Thyroid gland (tissue), 4 donors: ENCODE measurements around the gene CYP24A1. TPM values are rescaled to one million over a fixed set of nuclear protein-coding genes. Genes with fewer than 3 reads are reported as not detected.

ENCODE experiments used
- DNase-seq, 2 donors: peaks; one replicate each; pipeline ENCODE4 v3.0.0-alpha.2; 2019
- H3K27ac ChIP-seq, 3 donors: fragments of 200-600 bp; sonication (generic); 1 replicate in 2 of 3; 2 replicates in 1 of 3; pipeline ENCODE4 v1.5.1; 2016 to 2019; ENCODE audit warnings: mild to moderate bottlenecking in 1 of 3, moderate library complexity in 1 of 3
- H3K27me3 ChIP-seq: fragments of 200-600 bp; sonication (generic); one replicate; pipeline ENCODE4 v1.5.1; 2019
- H3K36me3 ChIP-seq, 2 donors: fragments of 200-600 bp; sonication (generic); one replicate each; pipeline ENCODE4 v1.5.1; 2016 to 2019
- H3K4me1 ChIP-seq, 2 donors: fragments of 200-600 bp; sonication (generic); one replicate each; pipeline ENCODE4 v1.5.1; 2017 to 2019
- H3K4me3 ChIP-seq, 3 donors: fragments of 200-600 bp; sonication (generic); replicated peaks in 1 of 3; 1 replicate in 2 of 3; 2 replicates in 1 of 3; pipeline ENCODE4 v1.5.1; 2016; ENCODE audit warnings: mild to moderate bottlenecking in 1 of 3
- H3K9me3 ChIP-seq: fragments of 200-600 bp; sonication (generic); one replicate; pipeline ENCODE4 v1.5.1; 2017
- POLR2A ChIP-seq, 2 donors: fragments of 450-650 bp; IDR thresholded peaks; one replicate each; pipeline ENCODE4 v1.6.1; 2017; ENCODE audit warnings: antibody characterized with exemption in 2 of 2, mild to moderate bottlenecking in 2 of 2, moderate library complexity in 1 of 2
- WGBS, 2 donors: methylation state at CpG; one replicate each; pipeline ENCODE4 v1.1.5; 2017; 5-methylcytosine and 5-hydroxymethylcytosine counted together
- intact Hi-C: fragments of 100-400 bp; cut with DNase I; formaldehyde crosslinking; loops from one replicate; pipeline ENCODE4 v1.15.1; 2023
- total RNA-seq, 4 donors: library from RNA; depleted of rRNA; stranded (reverse); fragments of >200 nt; gene quantifications; one replicate each; pipeline ENCODE4 v1.2.3, GENCODE V29; 2016
- TF ChIP-seq, protein P1 (sequence below), 6 experiments: fragments of 200-600 bp in 3 of 6; fragments of 450-650 bp in 3 of 6; sonication (generic) in 3 of 6; IDR thresholded peaks; one replicate each; pipeline ENCODE4 v1.5.1; 2016 to 2019; ENCODE audit warnings: antibody characterized with exemption in 6 of 6, mild to moderate bottlenecking in 2 of 6, inconsistent platforms in 1 of 6, moderate library complexity in 1 of 6

The CYP24A1 gene
- total RNA-seq, 4 donors from 2014 or later = 0.44 to 6.6 (median 0.67) TPM; not detected in 1

DNA sequence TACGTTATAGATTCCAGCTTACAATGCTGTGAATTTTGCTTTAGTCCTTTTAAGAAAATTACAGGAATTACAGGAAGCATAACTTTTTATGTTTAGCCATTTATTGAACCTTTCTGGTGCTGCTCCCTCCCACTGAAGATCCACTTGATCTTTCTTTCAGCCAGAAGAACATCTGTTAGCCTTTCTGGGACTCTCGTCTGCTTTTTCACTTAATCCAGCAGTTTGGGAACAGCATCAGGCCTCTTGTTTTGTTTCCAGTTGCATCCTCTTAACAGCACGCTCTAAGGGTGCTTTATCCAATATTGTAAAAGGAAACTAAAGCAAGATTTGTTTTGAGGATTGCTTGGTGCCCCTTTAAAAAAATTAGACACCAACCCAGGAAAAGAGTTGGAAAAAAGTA is 10.3 kb upstream of the CYP24A1 start:
- no peaks in the 10 kb centered on the region for H3K27me3 ChIP-seq
- intact Hi-C loops = no loop called here
- no peak overlapping the region for H3K27ac ChIP-seq
- H3K4me3 ChIP-seq = no peak overlapping the region
- H3K9me3 ChIP-seq = no peaks in the 10 kb centered on the region
- TF ChIP-seq POLR2A (IDR thresholded peaks at IDR 0.05) = no peak
- TF ChIP-seq, protein P1, sequence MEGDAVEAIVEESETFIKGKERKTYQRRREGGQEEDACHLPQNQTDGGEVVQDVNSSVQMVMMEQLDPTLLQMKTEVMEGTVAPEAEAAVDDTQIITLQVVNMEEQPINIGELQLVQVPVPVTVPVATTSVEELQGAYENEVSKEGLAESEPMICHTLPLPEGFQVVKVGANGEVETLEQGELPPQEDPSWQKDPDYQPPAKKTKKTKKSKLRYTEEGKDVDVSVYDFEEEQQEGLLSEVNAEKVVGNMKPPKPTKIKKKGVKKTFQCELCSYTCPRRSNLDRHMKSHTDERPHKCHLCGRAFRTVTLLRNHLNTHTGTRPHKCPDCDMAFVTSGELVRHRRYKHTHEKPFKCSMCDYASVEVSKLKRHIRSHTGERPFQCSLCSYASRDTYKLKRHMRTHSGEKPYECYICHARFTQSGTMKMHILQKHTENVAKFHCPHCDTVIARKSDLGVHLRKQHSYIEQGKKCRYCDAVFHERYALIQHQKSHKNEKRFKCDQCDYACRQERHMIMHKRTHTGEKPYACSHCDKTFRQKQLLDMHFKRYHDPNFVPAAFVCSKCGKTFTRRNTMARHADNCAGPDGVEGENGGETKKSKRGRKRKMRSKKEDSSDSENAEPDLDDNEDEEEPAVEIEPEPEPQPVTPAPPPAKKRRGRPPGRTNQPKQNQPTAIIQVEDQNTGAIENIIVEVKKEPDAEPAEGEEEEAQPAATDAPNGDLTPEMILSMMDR (IDR thresholded peaks at IDR 0.05) = no peak
- 63 to 70% methylated on average over 3 of the region's 3 CpGs for WGBS, 2 donors
- DNase-seq = no peak
- no peaks in the 10 kb centered on the region for H3K36me3 ChIP-seq
- H3K4me1 ChIP-seq = no peaks in the 10 kb centered on the region

- Histone ChIP-seq H3K36me3 (no peaks in the 10 kb centered on the region), H3K27me3 (no peaks in the 10 kb centered on the region), H3K4me3 (no peak overlapping the region), H3K9me3 (no peaks in the 10 kb centered on the region), H3K27ac (no peak overlapping the region), H3K4me1 (no peaks in the 10 kb centered on the region)
- TF ChIP-seq, protein P1 (IDR thresholded peaks at IDR 0.05) = no peak
- no peak for TF ChIP-seq POLR2A (IDR thresholded peaks at IDR 0.05)
- intact Hi-C loops = no loop called here
- no peak for DNase-seq
- WGBS, 2 donors = 89 to 95% methylated on average over 1 of the region's 1 CpG
Measured at GRCh38 chr20:54180931-54181330, 7.1 kb upstream of the CYP24A1 start.

DNA sequence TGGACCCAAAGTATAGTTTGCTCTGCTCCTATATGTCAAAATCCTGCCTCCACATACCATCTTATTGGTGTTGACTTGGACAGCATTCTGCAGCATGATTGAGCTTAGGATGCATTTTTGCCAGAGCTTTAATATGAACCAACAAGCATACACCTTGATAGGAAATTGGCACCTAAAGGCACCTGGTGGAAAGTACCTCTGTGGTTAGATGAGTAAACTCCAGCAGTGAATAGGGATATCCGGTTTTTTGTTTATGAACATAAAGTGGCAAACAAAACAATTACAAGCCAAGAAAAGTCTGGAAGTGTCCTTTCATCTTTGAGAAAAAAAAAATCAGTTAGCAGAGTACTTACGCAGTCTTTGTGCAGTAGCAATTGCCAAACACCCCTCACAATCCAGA is 6.2 kb upstream of the CYP24A1 start:
- no peak overlapping the region for H3K4me3 ChIP-seq
- H3K9me3 ChIP-seq = no peaks in the 10 kb centered on the region
- H3K4me1 ChIP-seq = no peaks in the 10 kb centered on the region
- H3K27me3 ChIP-seq = no peaks in the 10 kb centered on the region
- DNase-seq = no peak
- intact Hi-C loops = no loop called here
- H3K27ac ChIP-seq = no peak overlapping the region
- TF ChIP-seq POLR2A (IDR thresholded peaks at IDR 0.05) = no peak
- TF ChIP-seq, protein P1 (IDR thresholded peaks at IDR 0.05) = no peak
- 72 to 76% methylated on average over 2 of the region's 2 CpGs for WGBS, 2 donors
- no peaks in the 10 kb centered on the region for H3K36me3 ChIP-seq

DNA sequence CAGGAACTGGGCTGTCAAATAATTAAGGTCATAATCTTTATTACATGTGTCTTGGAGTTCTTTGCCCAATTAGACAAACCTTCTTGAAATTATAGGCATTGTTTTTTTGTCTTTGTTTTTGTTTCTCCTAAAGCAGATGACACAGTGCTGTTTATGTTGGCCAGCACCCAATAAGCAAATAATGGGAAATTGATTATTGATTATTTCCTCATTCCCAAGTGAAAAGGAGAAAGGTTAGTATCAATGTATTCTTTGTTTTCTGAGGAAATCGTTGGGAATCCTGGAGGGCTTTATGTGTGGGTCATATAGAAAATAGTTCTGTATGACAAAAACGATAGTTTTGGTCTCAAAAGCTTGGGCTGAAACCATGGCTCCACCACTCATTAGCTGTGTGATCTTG is 4.5 kb upstream of the CYP24A1 start:
- Histone ChIP-seq H3K4me1 (peaks cover 0 to 12% of the 10 kb centered on the region in 2 donors), H3K4me3 (no peak overlapping the region), H3K36me3 (no peaks in the 10 kb centered on the region), H3K27me3 (no peaks in the 10 kb centered on the region), H3K9me3 (no peaks in the 10 kb centered on the region), H3K27ac (no peak overlapping the region)
- no peak for DNase-seq
- intact Hi-C loops = no loop called here
- 76 to 90% methylated on average over 2 of the region's 2 CpGs for WGBS, 2 donors
- no peak for TF ChIP-seq POLR2A (IDR thresholded peaks at IDR 0.05)
- TF ChIP-seq, protein P1 (IDR thresholded peaks at IDR 0.05) = no peak

DNA sequence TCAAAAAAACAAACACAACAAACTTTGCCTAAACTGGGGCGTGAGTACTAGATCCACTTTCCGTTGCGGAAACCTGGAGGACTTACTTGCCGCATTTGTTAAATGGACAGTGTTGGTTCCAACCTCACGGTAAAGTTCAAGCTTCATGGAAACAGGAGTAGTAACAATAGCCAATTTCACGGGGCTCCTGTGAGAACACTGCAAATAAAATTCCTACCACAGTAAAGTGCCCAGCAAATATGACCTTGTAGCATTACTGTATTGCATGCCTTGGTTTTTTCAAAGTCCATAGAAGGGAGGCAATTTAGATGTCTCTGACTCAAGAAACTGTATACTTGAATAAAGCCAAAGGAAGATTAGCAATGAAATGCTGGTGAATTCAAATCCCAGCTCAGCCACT is 3.6 kb upstream of the CYP24A1 start:
- no peak for TF ChIP-seq POLR2A (IDR thresholded peaks at IDR 0.05)
- TF ChIP-seq, protein P1 (IDR thresholded peaks at IDR 0.05) = no peak
- Histone ChIP-seq H3K4me1 (peaks cover 5 to 12% of the 10 kb centered on the region in 2 donors), H3K36me3 (no peaks in the 10 kb centered on the region), H3K27ac (no peak overlapping the region), H3K27me3 (no peaks in the 10 kb centered on the region), H3K9me3 (no peaks in the 10 kb centered on the region), H3K4me3 (no peak overlapping the region)
- DNase-seq = no peak
- intact Hi-C loops = no loop called here
- WGBS, 2 donors = 95 to 96% methylated on average over 6 of the region's 6 CpGs
